ENCODE data around the gene TTC9B.

TTC9B gene

DNA sequence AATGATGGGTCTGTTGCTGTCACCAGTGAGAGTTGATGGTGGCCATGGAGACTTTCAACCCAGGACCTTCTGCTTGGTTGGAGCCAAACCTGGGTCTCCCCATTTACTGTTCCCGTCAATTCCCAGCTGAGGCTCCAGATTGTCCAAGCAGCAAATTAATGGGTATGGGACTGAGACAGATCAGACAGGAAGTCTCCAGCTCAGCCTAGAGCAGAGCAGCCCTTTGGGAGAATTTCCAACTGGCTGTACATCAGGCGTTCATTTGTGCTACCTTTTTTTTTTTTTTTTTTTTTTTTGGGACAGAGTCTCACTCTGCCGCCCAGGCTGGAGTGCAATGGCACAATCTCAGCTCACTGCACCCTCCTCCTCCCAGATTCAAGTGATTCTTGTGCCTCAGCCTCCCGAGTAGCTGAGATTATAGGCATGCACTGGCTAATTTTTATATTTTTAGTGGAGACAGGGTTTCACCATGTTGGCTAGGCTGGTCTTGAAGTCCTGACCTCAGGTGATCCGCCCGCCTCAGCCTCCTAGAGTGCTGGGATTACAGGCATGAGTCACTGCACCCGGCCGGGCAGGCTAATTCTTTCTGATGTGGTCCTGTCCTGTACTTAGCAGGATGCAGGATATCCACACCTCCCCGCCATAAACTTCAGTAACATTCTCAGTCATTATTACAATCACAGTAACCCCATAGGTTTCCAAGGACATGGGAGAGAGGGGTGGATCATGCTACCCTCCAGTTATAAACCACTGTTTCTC, 17.7 kb downstream of the TTC9B start:
- Histone ChIP-seq H3K27ac (ENCODE audit: poor library complexity, severe bottlenecking) (no peak overlapping the region), H3K27me3 (ENCODE audit: insufficient read depth, poor library complexity, severe bottlenecking) (no peaks in the 10 kb centered on the region), H3K4me1 (ENCODE audit: insufficient read depth, poor library complexity, severe bottlenecking) (no peaks in the 10 kb centered on the region), H3K36me3 (ENCODE audit: low read depth) (peaks cover 6% of the 10 kb centered on the region), H3K4me3 (ENCODE audit: severe bottlenecking) (no peak overlapping the region), H3K9me3 (ENCODE audit: severe bottlenecking) (no peaks in the 10 kb centered on the region)
- ATAC-seq (ENCODE audit: low read depth) (peak; percentile 68; the same call in 2 of the 3 replicates), DNase-seq (ENCODE audit: low spot score) (no peak)
- TF ChIP-seq, protein P1, sequence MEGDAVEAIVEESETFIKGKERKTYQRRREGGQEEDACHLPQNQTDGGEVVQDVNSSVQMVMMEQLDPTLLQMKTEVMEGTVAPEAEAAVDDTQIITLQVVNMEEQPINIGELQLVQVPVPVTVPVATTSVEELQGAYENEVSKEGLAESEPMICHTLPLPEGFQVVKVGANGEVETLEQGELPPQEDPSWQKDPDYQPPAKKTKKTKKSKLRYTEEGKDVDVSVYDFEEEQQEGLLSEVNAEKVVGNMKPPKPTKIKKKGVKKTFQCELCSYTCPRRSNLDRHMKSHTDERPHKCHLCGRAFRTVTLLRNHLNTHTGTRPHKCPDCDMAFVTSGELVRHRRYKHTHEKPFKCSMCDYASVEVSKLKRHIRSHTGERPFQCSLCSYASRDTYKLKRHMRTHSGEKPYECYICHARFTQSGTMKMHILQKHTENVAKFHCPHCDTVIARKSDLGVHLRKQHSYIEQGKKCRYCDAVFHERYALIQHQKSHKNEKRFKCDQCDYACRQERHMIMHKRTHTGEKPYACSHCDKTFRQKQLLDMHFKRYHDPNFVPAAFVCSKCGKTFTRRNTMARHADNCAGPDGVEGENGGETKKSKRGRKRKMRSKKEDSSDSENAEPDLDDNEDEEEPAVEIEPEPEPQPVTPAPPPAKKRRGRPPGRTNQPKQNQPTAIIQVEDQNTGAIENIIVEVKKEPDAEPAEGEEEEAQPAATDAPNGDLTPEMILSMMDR (IDR thresholded peaks at IDR 0.05; ENCODE audit: poor library complexity, severe bottlenecking): no peak

DNA sequence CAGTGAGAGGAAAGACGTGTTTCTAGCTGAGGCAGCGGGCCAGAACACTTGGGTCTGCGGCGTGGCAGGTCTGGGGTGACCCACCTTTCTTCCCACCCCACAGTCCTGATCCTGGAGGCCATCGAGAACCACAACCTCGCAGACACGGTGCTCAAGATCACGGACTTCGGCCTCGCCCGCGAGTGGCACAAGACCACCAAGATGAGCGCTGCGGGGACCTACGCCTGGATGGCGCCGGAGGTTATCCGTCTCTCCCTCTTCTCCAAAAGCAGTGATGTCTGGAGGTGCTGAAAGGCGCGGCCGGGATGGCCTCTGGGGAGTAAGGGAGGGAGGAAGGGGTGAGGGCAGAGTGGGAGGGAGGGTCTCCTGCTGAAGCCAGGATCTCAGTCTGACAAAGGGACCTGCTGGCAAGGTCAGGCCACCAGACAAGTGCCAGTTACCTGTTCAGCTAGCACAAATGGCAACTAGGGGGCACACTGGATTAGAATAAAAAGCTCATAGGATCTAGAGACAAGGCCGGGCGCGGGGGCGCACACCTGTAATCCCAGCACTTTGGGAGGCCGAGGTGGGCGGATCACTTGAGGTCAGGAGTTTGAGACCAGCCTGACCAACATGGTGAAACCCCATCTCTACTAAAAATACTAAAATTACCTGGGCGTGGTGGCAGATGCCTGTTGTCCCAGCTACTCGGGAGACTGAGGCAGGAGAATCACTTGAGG, 19.8 kb downstream of the TTC9B start:
- Histone ChIP-seq H3K4me3 (ENCODE audit: severe bottlenecking) (no peak overlapping the region), H3K9me3 (ENCODE audit: severe bottlenecking) (no peaks in the 10 kb centered on the region), H3K27ac (ENCODE audit: poor library complexity, severe bottlenecking) (no peak overlapping the region), H3K4me1 (ENCODE audit: insufficient read depth, poor library complexity, severe bottlenecking) (no peaks in the 10 kb centered on the region), H3K36me3 (ENCODE audit: low read depth) (peaks cover 2% of the 10 kb centered on the region), H3K27me3 (ENCODE audit: insufficient read depth, poor library complexity, severe bottlenecking) (no peaks in the 10 kb centered on the region)
- DNase-seq (ENCODE audit: low spot score) (no peak), ATAC-seq (ENCODE audit: low read depth) (no peak)
- TF ChIP-seq, protein P1 (IDR thresholded peaks at IDR 0.05; ENCODE audit: poor library complexity, severe bottlenecking): no peak

DNA sequence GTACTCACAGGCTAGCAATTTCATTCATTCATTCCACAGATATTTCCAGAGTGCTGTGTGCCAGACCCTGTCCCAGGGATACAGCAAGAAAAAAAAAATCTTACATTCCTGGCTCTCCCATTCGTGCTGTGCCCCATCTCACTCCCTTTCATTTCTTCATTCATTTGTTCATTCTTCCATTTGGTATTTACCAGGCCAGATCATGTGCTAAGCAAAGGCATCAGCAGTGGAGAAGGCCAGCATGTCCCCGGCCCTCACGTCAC, 24.7 kb downstream of the TTC9B start:
- TF ChIP-seq, protein P1 (IDR thresholded peaks at IDR 0.05; ENCODE audit: poor library complexity, severe bottlenecking): no peak
- H3K27ac ChIP-seq (ENCODE audit: poor library complexity, severe bottlenecking): no peak overlapping the region
- no peaks in the 10 kb centered on the region for H3K9me3 ChIP-seq (ENCODE audit: severe bottlenecking)
- no peaks in the 10 kb centered on the region for H3K4me1 ChIP-seq (ENCODE audit: insufficient read depth, poor library complexity, severe bottlenecking)
- ATAC-seq (ENCODE audit: low read depth) (no peak), DNase-seq (ENCODE audit: low spot score) (no peak)
- H3K4me3 ChIP-seq (ENCODE audit: severe bottlenecking): no peak overlapping the region
- no peaks in the 10 kb centered on the region for H3K27me3 ChIP-seq (ENCODE audit: insufficient read depth, poor library complexity, severe bottlenecking)
- no peaks in the 10 kb centered on the region for H3K36me3 ChIP-seq (ENCODE audit: low read depth)

DNA sequence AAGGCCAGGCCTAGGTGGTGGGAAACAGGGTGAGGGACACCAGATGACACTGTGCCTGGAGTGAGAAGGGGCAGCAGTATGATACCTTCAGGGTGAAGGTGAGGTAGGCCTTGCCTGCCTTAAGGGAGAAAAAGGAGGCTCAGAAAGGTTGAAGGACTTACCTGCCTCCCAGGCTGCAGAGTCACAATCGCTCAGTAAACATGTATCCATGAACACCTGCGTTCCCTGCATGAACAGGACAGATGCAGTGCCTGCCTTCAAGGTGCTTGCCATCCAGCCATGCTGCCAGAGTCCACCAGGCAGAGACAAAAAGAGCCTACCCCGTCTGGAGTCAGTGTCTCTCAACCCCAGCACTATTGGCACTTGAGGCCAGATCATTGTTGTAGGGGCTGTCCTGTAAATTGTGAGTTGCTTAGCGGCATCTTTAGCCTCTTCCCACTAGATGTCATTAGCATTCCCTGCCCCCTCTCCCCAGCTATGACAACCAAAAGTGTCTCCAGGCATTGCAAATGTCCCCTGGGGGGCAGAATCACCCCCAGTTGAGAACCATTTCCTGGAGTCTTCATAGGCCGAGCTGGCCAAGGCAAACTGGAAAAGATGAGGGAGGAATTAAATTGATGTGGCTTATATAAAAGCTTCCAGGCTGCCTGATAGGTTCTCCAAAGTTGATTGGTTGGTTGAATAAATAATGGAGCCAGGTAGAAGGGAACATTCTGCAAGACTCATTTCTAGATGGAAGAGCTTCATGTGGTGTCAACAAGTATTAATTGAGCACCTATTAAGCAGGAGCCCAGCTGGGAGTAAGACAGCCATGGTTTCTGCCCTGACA, 25.2 kb downstream of the TTC9B start:
- Histone ChIP-seq H3K27me3 (ENCODE audit: insufficient read depth, poor library complexity, severe bottlenecking) (no peaks in the 10 kb centered on the region), H3K27ac (ENCODE audit: poor library complexity, severe bottlenecking) (no peak overlapping the region), H3K9me3 (ENCODE audit: severe bottlenecking) (no peaks in the 10 kb centered on the region), H3K4me3 (ENCODE audit: severe bottlenecking) (peak overlapping the region; percentile 66), H3K36me3 (ENCODE audit: low read depth) (no peaks in the 10 kb centered on the region), H3K4me1 (ENCODE audit: insufficient read depth, poor library complexity, severe bottlenecking) (no peaks in the 10 kb centered on the region)
- DNase-seq (ENCODE audit: low spot score) (no peak), ATAC-seq (ENCODE audit: low read depth) (no peak)
- TF ChIP-seq, protein P1 (IDR thresholded peaks at IDR 0.05; ENCODE audit: poor library complexity, severe bottlenecking): no peak

Data from RWPE2 (cell line).